Breast epithelium (tissue), 3 donors: ENCODE results near the gene RHOT2.

ENCODE experiments used
- POLR2A ChIP-seq: fragments of 450-650 bp; IDR thresholded peaks from one replicate; pipeline ENCODE4 v1.6.1; 2016; ENCODE audit warnings: antibody characterized with exemption, mild to moderate bottlenecking, moderate library complexity
- POLR2AphosphoS5 ChIP-seq, 3 donors: sonication (generic); formaldehyde crosslinking; IDR thresholded peaks; one replicate each; pipeline ENCODE4 v1.6.1; 2017; ENCODE audit warnings: antibody characterized with exemption in 3 of 3
- TF ChIP-seq, protein P1 (sequence below), 3 donors: fragments of 450-650 bp; IDR thresholded peaks; one replicate each; pipeline ENCODE4 v1.5.1; 2016 to 2017; ENCODE audit warnings: antibody characterized with exemption in 3 of 3, mild to moderate bottlenecking in 3 of 3, moderate library complexity in 3 of 3

DNA sequence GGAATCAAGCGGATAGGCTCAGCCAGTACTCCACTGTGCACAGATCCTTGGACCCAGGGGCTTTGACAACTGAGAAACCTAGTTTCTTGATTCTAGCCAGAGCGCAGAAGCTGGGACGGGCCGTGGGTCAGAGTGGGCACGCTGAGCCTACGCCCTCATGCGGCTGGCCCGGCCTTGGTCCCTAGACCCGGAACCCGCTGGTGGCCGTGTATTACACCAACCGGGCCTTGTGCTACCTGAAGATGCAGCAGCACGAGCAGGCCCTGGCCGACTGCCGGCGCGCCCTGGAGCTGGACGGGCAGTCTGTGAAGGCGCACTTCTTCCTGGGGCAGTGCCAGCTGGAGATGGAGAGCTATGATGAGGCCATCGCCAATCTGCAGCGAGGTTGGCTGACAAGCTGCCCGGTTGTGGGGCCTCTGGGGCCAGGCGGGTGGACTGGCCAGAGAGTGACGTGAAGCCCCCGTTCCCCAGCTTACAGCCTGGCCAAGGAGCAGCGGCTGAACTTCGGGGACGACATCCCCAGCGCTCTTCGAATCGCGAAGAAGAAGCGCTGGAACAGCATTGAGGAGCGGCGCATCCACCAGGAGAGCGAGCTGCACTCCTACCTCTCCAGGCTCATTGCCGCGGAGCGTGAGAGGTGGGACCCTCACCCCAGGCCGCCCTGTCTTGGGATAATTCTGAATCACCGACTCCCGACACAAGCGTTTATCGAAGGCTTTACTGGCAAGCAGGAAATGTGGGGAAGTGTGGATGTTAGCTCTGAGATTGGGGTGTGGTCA lies 13.2 kb downstream of the RHOT2 start:
- TF ChIP-seq, protein P1, sequence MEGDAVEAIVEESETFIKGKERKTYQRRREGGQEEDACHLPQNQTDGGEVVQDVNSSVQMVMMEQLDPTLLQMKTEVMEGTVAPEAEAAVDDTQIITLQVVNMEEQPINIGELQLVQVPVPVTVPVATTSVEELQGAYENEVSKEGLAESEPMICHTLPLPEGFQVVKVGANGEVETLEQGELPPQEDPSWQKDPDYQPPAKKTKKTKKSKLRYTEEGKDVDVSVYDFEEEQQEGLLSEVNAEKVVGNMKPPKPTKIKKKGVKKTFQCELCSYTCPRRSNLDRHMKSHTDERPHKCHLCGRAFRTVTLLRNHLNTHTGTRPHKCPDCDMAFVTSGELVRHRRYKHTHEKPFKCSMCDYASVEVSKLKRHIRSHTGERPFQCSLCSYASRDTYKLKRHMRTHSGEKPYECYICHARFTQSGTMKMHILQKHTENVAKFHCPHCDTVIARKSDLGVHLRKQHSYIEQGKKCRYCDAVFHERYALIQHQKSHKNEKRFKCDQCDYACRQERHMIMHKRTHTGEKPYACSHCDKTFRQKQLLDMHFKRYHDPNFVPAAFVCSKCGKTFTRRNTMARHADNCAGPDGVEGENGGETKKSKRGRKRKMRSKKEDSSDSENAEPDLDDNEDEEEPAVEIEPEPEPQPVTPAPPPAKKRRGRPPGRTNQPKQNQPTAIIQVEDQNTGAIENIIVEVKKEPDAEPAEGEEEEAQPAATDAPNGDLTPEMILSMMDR (IDR thresholded peaks at IDR 0.05) = no peak
- no peak for TF ChIP-seq POLR2A
- TF ChIP-seq POLR2AphosphoS5 (IDR thresholded peaks at IDR 0.05) = no peak
